ENCODE results near the gene SLC6A12.

SLC6A12 gene

GRCh38 chr12:212715-213526 lies 1.0 kb downstream of the SLC6A12 start:
- DNase-seq = no peak

- no peak for DNase-seq
These were observed 1.6 kb downstream of the SLC6A12 start for GRCh38 chr12:212415-212714.

- DNase-seq = no peak
These were observed 2.1 kb downstream of the SLC6A12 start for GRCh38 chr12:211639-212414.

- DNase-seq = no peak
These were observed 2.9 kb downstream of the SLC6A12 start for GRCh38 chr12:211142-211465.

- no peak for DNase-seq
These were observed 3.4 kb downstream of the SLC6A12 start for GRCh38 chr12:210277-211141.

DNA sequence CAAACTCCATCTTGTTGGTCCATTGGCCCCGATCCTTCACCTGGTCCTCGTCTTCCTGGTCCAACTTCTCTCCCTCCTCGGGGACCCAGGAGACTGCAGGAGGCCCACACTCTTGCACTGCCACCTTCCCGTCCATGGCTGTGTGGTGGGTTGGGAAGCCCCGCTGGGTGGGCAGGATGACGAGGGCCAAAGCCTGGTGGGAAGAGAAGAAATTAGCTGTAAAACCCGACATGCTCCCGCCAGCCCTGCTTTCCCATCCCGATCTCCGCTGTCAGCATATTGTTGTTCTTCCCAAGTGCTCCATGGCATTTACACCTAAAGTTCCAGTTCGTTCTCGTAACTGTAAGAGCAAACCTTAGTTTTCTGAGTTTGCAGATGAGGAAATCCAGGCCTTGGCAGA lies 4.1 kb downstream of the SLC6A12 start:
- no peak for DNase-seq

DNA sequence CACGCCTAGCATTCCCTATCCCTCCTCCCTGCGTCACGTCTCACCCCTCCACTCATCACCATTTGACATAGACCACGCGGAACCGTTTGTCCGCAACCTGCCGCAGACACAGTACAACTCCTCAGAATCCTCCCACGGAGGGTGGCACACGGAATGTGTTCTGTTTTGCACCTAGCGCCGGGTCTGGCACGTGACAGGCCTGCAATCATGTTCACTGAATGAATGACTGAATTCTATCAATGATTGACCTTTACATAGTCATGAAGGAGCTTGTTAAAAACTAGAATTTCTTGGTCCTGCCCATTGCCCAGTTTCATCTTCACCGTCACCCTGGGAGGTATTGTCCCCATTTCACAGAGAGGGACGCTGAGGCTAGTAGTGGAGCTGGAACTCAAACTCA lies 4.7 kb downstream of the SLC6A12 start:
- DNase-seq = no peak

GRCh38 chr12:208813-209212 lies 5.1 kb downstream of the SLC6A12 start:
- no peak for DNase-seq

GRCh38 chr12:207804-208203 lies 6.2 kb downstream of the SLC6A12 start:
- no peak for DNase-seq

- DNase-seq = no peak
These were observed 7.1 kb downstream of the SLC6A12 start for GRCh38 chr12:206746-207440.

DNA sequence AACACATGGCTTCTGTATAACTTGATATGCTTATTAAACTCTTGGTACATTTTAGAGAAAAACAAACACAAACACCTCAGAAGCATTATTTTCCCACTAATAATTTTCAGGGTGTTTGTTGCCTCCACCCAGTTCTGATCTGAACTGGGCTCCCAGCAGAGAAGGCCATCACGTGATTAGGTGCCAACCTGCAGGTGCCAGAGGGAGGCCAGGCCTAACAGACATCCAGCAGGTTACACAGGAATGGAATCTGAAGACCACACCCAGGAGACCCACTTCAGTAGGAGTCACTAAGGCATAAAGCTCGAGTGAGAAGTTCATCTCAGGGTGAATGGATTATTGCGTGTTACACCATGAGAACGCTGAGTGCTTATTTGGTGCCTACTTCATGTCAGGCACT lies 8.9 kb downstream of the SLC6A12 start:
- no peak for DNase-seq

- DNase-seq = no peak
These were observed 9.7 kb downstream of the SLC6A12 start for GRCh38 chr12:204261-204678.

- DNase-seq = no peak
These were observed 10.3 kb downstream of the SLC6A12 start for GRCh38 chr12:203462-204260.

DNA sequence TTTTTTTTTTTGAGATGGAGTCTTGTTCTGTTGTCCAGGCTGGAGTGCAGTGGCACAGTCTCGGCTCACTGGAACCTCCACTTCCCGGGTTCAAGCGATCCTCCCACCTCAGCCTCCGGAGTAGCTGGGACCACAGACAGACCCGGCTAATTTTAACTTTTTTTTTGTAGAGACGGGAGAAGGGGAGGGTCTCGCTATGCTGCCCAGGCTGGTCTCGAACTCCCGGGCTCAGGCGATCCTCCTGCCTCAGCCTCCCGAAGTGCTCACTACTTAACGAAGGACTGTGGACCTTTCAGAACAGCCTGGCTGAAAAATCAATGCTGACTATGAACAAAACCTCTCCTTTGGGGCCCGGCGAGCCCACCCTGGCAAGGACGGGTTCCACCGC lies 10.9 kb downstream of the SLC6A12 start:
- DNase-seq = no peak

DNA sequence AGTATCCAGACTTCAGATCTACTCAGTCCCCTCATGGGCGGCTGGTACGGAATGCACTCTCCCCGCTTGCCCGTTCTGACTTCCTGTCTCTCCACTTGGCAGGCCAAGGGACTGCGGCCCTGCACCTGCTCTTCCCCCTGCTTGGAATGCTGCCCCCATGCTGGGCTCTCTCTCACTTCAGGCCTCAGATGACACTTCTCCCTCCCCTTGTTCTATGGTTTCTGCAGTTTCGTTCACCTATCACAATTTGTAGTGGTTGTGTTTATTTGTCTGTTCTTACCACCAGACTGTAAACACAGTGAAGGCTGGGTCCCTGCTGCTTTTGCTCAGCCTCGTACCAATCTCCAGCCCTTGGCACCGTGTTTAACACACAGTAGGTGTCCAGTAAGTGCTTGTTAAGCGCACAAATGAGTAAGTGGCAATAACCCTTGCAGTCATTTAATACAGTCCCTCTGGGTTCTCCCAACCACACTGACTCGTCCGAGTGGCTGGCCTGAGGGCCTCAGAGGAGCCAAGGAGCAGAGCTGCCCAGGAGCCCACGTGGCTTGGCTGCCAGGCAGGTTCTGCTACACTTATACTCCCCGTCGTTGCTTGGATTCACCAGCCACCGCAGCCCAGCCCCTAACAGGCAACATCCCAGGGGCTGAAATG lies 11.8 kb downstream of the SLC6A12 start:
- no peak for DNase-seq

- no peak for DNase-seq
These were observed 12.6 kb downstream of the SLC6A12 start for GRCh38 chr12:201361-201760.

GRCh38 chr12:198705-199104 lies 15.3 kb downstream of the SLC6A12 start:
- no peak for DNase-seq

DNA sequence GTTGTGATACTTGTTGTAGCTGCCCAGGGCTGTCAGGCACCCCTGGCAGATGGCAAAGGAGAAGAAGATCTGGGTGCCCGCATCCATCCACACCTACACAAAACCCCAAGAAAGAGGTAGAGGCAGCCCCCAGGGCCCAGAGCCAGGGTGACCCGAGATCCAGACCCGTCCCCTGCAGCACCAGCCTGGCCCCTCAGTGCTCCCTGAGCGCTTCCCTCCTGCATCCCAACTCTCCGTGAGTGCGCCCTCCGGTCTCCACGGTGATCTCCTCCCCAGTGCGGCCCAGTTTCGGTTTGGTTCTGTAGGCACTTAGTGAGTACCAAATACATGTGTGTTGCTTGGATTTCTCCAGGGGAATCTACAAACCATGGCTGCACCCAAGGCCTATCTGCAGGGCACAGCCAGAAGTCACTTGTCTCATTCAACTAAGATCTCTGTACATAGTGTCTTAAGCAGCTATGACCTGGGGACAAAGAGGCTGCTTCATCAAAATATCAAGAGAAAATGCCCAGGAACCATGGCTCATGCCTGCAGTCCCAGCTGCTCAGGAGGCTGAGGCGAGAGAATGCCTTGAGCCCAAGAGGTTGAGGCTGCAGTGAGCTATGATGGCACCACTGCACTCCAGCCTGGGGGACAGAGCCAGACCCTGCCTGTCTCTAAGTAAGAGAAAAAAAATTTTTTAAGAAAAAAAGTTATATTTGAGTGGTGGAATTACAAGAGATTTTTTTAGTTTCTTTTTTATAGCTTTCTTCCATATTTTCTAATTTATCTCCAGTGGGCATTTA lies 15.9 kb downstream of the SLC6A12 start:
- DNase-seq = no peak

DNA sequence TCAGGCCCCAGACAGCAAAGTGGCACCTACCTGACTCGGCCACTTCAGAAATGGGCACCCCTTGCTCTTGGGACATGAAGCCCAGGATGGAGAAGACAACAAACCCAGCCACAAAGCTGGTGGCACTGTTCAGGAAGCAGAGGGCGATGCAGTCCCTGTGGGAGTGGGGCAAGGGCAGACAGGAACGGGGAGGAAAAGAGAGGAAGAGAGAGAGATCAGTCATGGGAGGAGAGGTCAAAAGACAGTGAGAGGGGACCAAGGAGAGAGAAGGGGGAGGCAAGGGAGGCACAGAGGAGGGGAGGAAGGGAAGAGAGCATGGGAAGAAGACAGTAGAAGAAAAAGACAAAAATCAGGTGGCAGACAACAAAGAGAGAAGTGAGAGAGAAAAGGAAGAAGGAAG lies 16.6 kb downstream of the SLC6A12 start:
- no peak for DNase-seq

DNA sequence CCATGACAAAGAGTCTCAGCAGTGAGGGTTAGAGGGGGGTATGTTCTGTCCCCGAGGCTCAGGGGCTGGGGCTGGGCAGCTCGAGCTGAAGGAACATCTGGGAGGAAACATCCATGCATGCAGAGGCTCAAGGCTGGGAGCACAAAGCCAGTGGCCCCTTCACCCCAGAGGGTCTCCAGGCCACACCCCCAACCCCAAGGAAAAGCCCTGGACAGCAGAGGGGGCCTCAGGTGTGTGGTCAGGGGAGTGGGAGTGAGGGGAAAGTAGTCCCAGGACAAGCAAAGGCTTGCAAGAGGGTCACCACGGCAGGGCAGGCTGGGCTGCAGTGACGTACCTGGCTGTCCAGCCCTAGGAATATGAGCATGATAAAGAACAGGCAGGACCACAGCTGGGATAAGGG lies 17.5 kb downstream of the SLC6A12 start:
- no peak for DNase-seq

GRCh38 chr12:195951-196350 lies 18.0 kb downstream of the SLC6A12 start:
- no peak for DNase-seq
